Heart left ventricle (tissue), 16 donors: ENCODE measurements around the gene TOX2. TPM values are rescaled to one million over a fixed set of nuclear protein-coding genes. Genes with fewer than 3 reads are reported as not detected.

Source experiments
- ATAC-seq, 4 donors: fragments of 200-7000 bp; cut with Tn5 transposase; one replicate each; pipeline ENCODE4 v1.9.1; 2020 to 2022; ENCODE audit warnings: moderate library complexity in 4 of 4, mild to moderate bottlenecking in 3 of 4, moderate number of reproducible peaks in 1 of 4
- DNase-seq, 5 donors: peaks; one replicate each; pipeline ENCODE4 v3.0.0-alpha.2; 2020
- H3K27ac ChIP-seq, 12 donors: fragments of 200-600 bp; sonication (generic) in 4 of 12; one replicate each; pipeline versions ENCODE4 v1.5.0 to v1.8.0; 2016 to 2022; ENCODE audit warnings: mild to moderate bottlenecking in 2 of 12
- H3K27me3 ChIP-seq, 9 donors: fragments of 200-600 bp; sonication (generic) in 2 of 9; one replicate each; pipeline versions ENCODE4 v1.5.1 to v1.8.0; 2016 to 2022; ENCODE audit warnings: mild to moderate bottlenecking in 3 of 9
- H3K36me3 ChIP-seq, 9 donors: fragments of 200-600 bp; sonication (generic) in 2 of 9; one replicate each; pipeline versions ENCODE4 v1.5.0 to v1.8.0; 2018 to 2022; ENCODE audit warnings: mild to moderate bottlenecking in 2 of 9
- H3K4me1 ChIP-seq, 12 donors: fragments of 200-600 bp; sonication (generic) in 4 of 12; one replicate each; pipeline versions ENCODE4 v1.5.0 to v1.8.0; 2016 to 2022; ENCODE audit warnings: mild to moderate bottlenecking in 3 of 12
- H3K4me3 ChIP-seq, 12 donors: fragments of 200-600 bp; sonication (generic) in 4 of 12; one replicate each; pipeline versions ENCODE4 v1.5.0 to v1.8.0; 2017 to 2022; ENCODE audit warnings: mild to moderate bottlenecking in 9 of 12, moderate library complexity in 4 of 12
- H3K9me3 ChIP-seq, 12 donors: fragments of 200-600 bp; sonication (generic) in 4 of 12; one replicate each; pipeline versions ENCODE4 v1.5.0 to v1.8.0; 2016 to 2022; ENCODE audit warnings: mild to moderate bottlenecking in 1 of 12
- CTCF ChIP-seq, 12 donors: fragments of 200-600 bp; sonication (generic) in 4 of 12; IDR thresholded peaks; one replicate each; pipeline versions ENCODE4 v1.5.0 to v1.8.0; 2018 to 2022; ENCODE audit warnings: antibody characterized with exemption in 12 of 12, mild to moderate bottlenecking in 5 of 12
- POLR2A ChIP-seq, 2 donors: fragments of 450-650 bp; IDR thresholded peaks; one replicate each; pipeline ENCODE4 v1.6.1; 2017; ENCODE audit warnings: antibody characterized with exemption in 2 of 2, mild to moderate bottlenecking in 2 of 2, moderate library complexity in 2 of 2
- WGBS, 4 donors: extraction: QIAGEN DNeasy Blood & Tissue Kit in 2 of 4; methylation state at CpG; one replicate each; pipeline versions ENCODE4 v1.1.5 to v1.1.7; 2013 to 2018; 5-methylcytosine and 5-hydroxymethylcytosine counted together
- intact Hi-C, 10 donors: fragments of 100-400 bp; cut with DNase I; formaldehyde crosslinking; loops; one replicate each; pipeline versions ENCODE4 v1.11.1 to v1.14.2; 2022
- polyA plus RNA-seq, 2 donors: library from polyadenylated mRNA; stranded (reverse); fragments of 200-250 nt; gene quantifications; one replicate each; pipeline ENCODE4 v1.2.3, GENCODE V29; 2013
- total RNA-seq, 9 donors: library from RNA; depleted of rRNA in 2 of 9; stranded (reverse); fragments of >200 nt in 2 of 9; fragmentation: NEBNext Ultra II Directional in 3 of 9; extraction: Animal tissue kit (Norgen Biotek cat#: 25700) in 3 of 9; gene quantifications; one replicate each; pipeline versions ENCODE4 v1.1.0 to v1.2.4, GENCODE V29; 2016 to 2023
- donor health status: ischemic (EF 13 %, LVEDD 7.1; RV severe dilation, severe dysfunction).
- donor health status: healthy with polysubstance abuse.
- donor health status: DM: no; HTN: yes; CAD: no.
- donor health status: DM: no; HTN: no; CAD: no.
- donor health status: ischemic (EF 25% LVEDD 6.9; RV normal size, moderate dysfunction).
- donor health status: ischemic (EF 25% LVEDD 5.7; RV mildly dilated, moderate dysfunction).
- donor health status: healthy.
- donor health status: DM: yes; HTN: yes; CAD: no.
- donor health status: ischemic (EF 35%, LVEDD 5.7; RV mildly dilated, moderate dysfunction).
- donor health status: nonischemic (EF 11% LVEDD 7.7; RV severe dilation, severe dysfunction).
- donor health status: DM: yes; HTN: yes; CAD: no.
- donor health status: PGD.
- donor health status: ischemic (EF 29% LVEDD 5.4; RV normal size, mild dysfunction).
- donor health status: nonischemic (EF 23%, LVEDD 6.1; RV moderate dilation, normal function).

TOX2 gene
- total and polyA plus RNA-seq, 11 donors = 0.53 to 3.0 (median 0.91) TPM

- 74 to 78% (median 76%) methylated on average over 25 to 26 of the region's 26 CpGs for WGBS, 4 donors
- H3K36me3 ChIP-seq = no peaks in the 10 kb centered on the region
- peak in 1 of 4 donors; percentile 11 for ATAC-seq
- no peaks in the 10 kb centered on the region for H3K9me3 ChIP-seq
- H3K27ac ChIP-seq = peak overlapping the region in 1 of 12 donors; percentile 76
- H3K27me3 ChIP-seq = peaks cover 0 to 7% (median 0%) of the 10 kb centered on the region in 9 donors
- peak in 1 of 5 donors; percentile 28 for DNase-seq
- intact Hi-C loops = loop anchor here in 2 of 10 donors (5.0 to 10.0 kb wide), 2 partner anchors 307 to 535 kb away; no protein-coding TSS in a partner anchor
- H3K4me1 ChIP-seq = peaks cover 0 to 32% (median 0%) of the 10 kb centered on the region in 12 donors
- TF ChIP-seq POLR2A (IDR thresholded peaks at IDR 0.05) = no peak
- no peak for TF ChIP-seq CTCF (IDR thresholded peaks at IDR 0.05)
- peak overlapping the region in 1 of 12 donors; percentile 34 for H3K4me3 ChIP-seq
These were observed 154.8 kb downstream of the TOX2 start for GRCh38 chr20:44069203-44070011.

- TF ChIP-seq CTCF (IDR thresholded peaks at IDR 0.05) (no peak), POLR2A (IDR thresholded peaks at IDR 0.05) (no peak)
- whole genome bisulfite sequencing, 4 donors = 77 to 87% (median 82%) methylated on average over 17 of the region's 17 CpGs
- Histone ChIP-seq H3K27me3 (peaks cover 0 to 7% (median 0%) of the 10 kb centered on the region in 9 donors), H3K36me3 (no peaks in the 10 kb centered on the region), H3K4me1 (peaks cover 0 to 32% (median 1%) of the 10 kb centered on the region in 12 donors), H3K4me3 (peak overlapping the region in 1 of 12 donors; percentile 34), H3K27ac (peak overlapping the region in 1 of 12 donors; percentile 76), H3K9me3 (no peaks in the 10 kb centered on the region)
- DNase-seq = no peak
- no peak for ATAC-seq
- intact Hi-C loops = loop anchor here in 2 of 10 donors (5.0 to 10.0 kb wide), 2 partner anchors 308 to 536 kb away; no protein-coding TSS in a partner anchor
These were observed 155.7 kb downstream of the TOX2 start for GRCh38 chr20:44070139-44070900.

GRCh38 chr20:44071057-44071456, 156.4 kb downstream of the TOX2 start:
- Histone ChIP-seq H3K9me3 (no peaks in the 10 kb centered on the region), H3K27me3 (peaks cover 0 to 7% (median 0%) of the 10 kb centered on the region in 9 donors), H3K4me3 (no peak overlapping the region), H3K36me3 (no peaks in the 10 kb centered on the region), H3K4me1 (peaks cover 0 to 37% (median 1%) of the 10 kb centered on the region in 12 donors), H3K27ac (no peak overlapping the region)
- no peak for DNase-seq
- TF ChIP-seq POLR2A (IDR thresholded peaks at IDR 0.05) (no peak), CTCF (IDR thresholded peaks at IDR 0.05) (no peak)
- no peak for ATAC-seq
- intact Hi-C loops = loop anchor here in 2 of 10 donors (5.0 to 10.0 kb wide), 2 partner anchors 309 to 536 kb away; no protein-coding TSS in a partner anchor
- 80 to 90% (median 87%) methylated on average over 9 to 10 of the region's 10 CpGs for whole genome bisulfite sequencing, 4 donors
